Measurements from ENCODE around the gene PIK3AP1. TPM values are rescaled to one million over a fixed set of nuclear protein-coding genes. Genes with fewer than 3 reads are reported as not detected.
"Not testable (repeated sequence)": the region's sequence is repeated elsewhere in the genome, so short reads cannot be mapped to it uniquely, and the experiment has no call there.

The PIK3AP1 gene
- total RNA-seq, 1 donor from 2014 or later: 6.9 TPM

- no peak for ATAC-seq (ENCODE audit: poor library complexity)
- intact Hi-C loops (cut with DNase I): no loop called here
- no peak for DNase-seq
Observed at GRCh38 chr10:96704563-96704962, 15.8 kb downstream of the PIK3AP1 start.

- ATAC-seq (ENCODE audit: poor library complexity) (no peak), DNase-seq (no peak)
- intact Hi-C loops (cut with DNase I): no loop called here
Observed at GRCh38 chr10:96703358-96703757, 17.0 kb downstream of the PIK3AP1 start.

GRCh38 chr10:96701265-96701664 lies 19.0 kb downstream of the PIK3AP1 start:
- intact Hi-C loops (cut with DNase I): no loop called here
- no peak for ATAC-seq (ENCODE audit: poor library complexity)
- no peak for DNase-seq

GRCh38 chr10:96700374-96701099 lies 19.8 kb downstream of the PIK3AP1 start:
- intact Hi-C loops (cut with DNase I): no loop called here
- DNase-seq (no peak), ATAC-seq (ENCODE audit: poor library complexity) (peak; percentile 52)

GRCh38 chr10:96699613-96700012 lies 20.7 kb downstream of the PIK3AP1 start:
- DNase-seq (no peak), ATAC-seq (ENCODE audit: poor library complexity) (no peak)
- intact Hi-C loops (cut with DNase I): no loop called here

GRCh38 chr10:96698305-96698704 lies 22.0 kb downstream of the PIK3AP1 start:
- ATAC-seq (ENCODE audit: poor library complexity); intact Hi-C loops (cut with DNase I): not testable (repeated sequence)

GRCh38 chr10:96697438-96697837 lies 22.9 kb downstream of the PIK3AP1 start:
- intact Hi-C loops (cut with DNase I): no loop called here
- DNase-seq (no peak), ATAC-seq (ENCODE audit: poor library complexity) (no peak)

More at GRCh38 chr10:96698305-96698704, 22.0 kb downstream of the PIK3AP1 start:
- not testable (repeated sequence) for DNase-seq

GRCh38 chr10:96696845-96697425 lies 23.4 kb downstream of the PIK3AP1 start:
- no peak for ATAC-seq (ENCODE audit: poor library complexity)
- intact Hi-C loops (cut with DNase I): no loop called here
- DNase-seq: no peak

GRCh38 chr10:96695975-96696634 lies 24.2 kb downstream of the PIK3AP1 start:
- ATAC-seq (ENCODE audit: poor library complexity): no peak
- no peak for DNase-seq
- intact Hi-C loops (cut with DNase I): no loop called here

GRCh38 chr10:96695366-96695765 lies 24.9 kb downstream of the PIK3AP1 start:
- intact Hi-C loops (cut with DNase I): no loop called here
- ATAC-seq (ENCODE audit: poor library complexity) (no peak), DNase-seq (no peak)

- ATAC-seq (ENCODE audit: poor library complexity) (no peak), DNase-seq (no peak)
- intact Hi-C loops (cut with DNase I): no loop called here
Observed at GRCh38 chr10:96693431-96693830, 26.9 kb downstream of the PIK3AP1 start.

GRCh38 chr10:96692427-96692826 lies 27.9 kb downstream of the PIK3AP1 start:
- DNase-seq (no peak), ATAC-seq (ENCODE audit: poor library complexity) (no peak)
- intact Hi-C loops (cut with DNase I): no loop called here

- intact Hi-C loops (cut with DNase I): no loop called here
- ATAC-seq (ENCODE audit: poor library complexity): no peak
- no peak for DNase-seq
Observed at GRCh38 chr10:96691761-96692160, 28.6 kb downstream of the PIK3AP1 start.

- DNase-seq (no peak), ATAC-seq (ENCODE audit: poor library complexity) (no peak)
- intact Hi-C loops (cut with DNase I): no loop called here
Observed at GRCh38 chr10:96690755-96691730, 29.3 kb downstream of the PIK3AP1 start.

- ATAC-seq (ENCODE audit: poor library complexity) (no peak), DNase-seq (no peak)
- intact Hi-C loops (cut with DNase I): no loop called here
Observed at GRCh38 chr10:96688789-96689188, 31.5 kb downstream of the PIK3AP1 start.

- no peak for DNase-seq
- ATAC-seq (ENCODE audit: poor library complexity): peak; percentile 46
- intact Hi-C loops (cut with DNase I): no loop called here
Observed at GRCh38 chr10:96687317-96688012, 32.8 kb downstream of the PIK3AP1 start.

GRCh38 chr10:96686514-96686913 lies 33.8 kb downstream of the PIK3AP1 start:
- DNase-seq (no peak), ATAC-seq (ENCODE audit: poor library complexity) (no peak)
- intact Hi-C loops (cut with DNase I): no loop called here

GRCh38 chr10:96685306-96685705 lies 35.0 kb downstream of the PIK3AP1 start:
- DNase-seq (no peak), ATAC-seq (ENCODE audit: poor library complexity) (no peak)
- intact Hi-C loops (cut with DNase I): no loop called here
